IMR-90 (cell line): ENCODE measurements around the gene SCN4A.

Experiments used
- BHLHE40 ChIP-seq: fragments of 150-350 bp; IDR thresholded peaks from 2 replicates; pipeline ENCODE4 v1.6.1; 2016; ENCODE audit warnings: mild to moderate bottlenecking, low read depth, low read length
- CEBPB ChIP-seq: IDR thresholded peaks from 2 replicates; pipeline ENCODE4 v1.6.1; 2012; ENCODE audit warnings: low read depth, low read length, improper control_type of control experiment
- CHD1 ChIP-seq: IDR thresholded peaks from 2 replicates; pipeline ENCODE4 v1.6.1; 2012; ENCODE audit warnings: low read depth, low read length, improper control_type of control experiment
- CTCF ChIP-seq: conservative IDR thresholded peaks from 2 replicates; pipeline ENCODE4 v1.5.1; 2012; ENCODE audit warnings: mild to moderate bottlenecking, low read depth, low read length, improper control_type of control experiment
- ELK1 ChIP-seq: fragments of 150-350 bp; IDR thresholded peaks from 2 replicates; pipeline ENCODE4 v1.6.1; 2016; ENCODE audit warnings: low read depth, mild to moderate bottlenecking, low read length, moderate library complexity, borderline replicate concordance
- MAFK ChIP-seq: IDR thresholded peaks from 2 replicates; pipeline ENCODE4 v1.6.1; 2012; ENCODE audit warnings: low read depth, low read length, improper control_type of control experiment
- MAZ ChIP-seq: IDR thresholded peaks from 2 replicates; pipeline ENCODE4 v1.6.1; 2012; ENCODE audit warnings: low read depth, mild to moderate bottlenecking, low read length, improper control_type of control experiment, moderate library complexity, borderline replicate concordance
- MXI1 ChIP-seq: IDR thresholded peaks from 2 replicates; pipeline ENCODE4 v1.6.1; 2012; ENCODE audit warnings: low read depth, mild to moderate bottlenecking, low read length, moderate library complexity, borderline replicate concordance
- NFE2L2 ChIP-seq: fragments of 150-350 bp; IDR thresholded peaks from 2 replicates; pipeline ENCODE4 v1.6.1; 2016; ENCODE audit warnings: low read depth, mild to moderate bottlenecking, low read length
- POLR2A ChIP-seq: IDR thresholded peaks from 2 replicates; pipeline ENCODE4 v1.6.1; 2012; ENCODE audit warnings: mild to moderate bottlenecking, low read depth, low read length
- RCOR1 ChIP-seq: IDR thresholded peaks from 2 replicates; pipeline ENCODE4 v1.6.1; 2012; ENCODE audit warnings: mild to moderate bottlenecking, low read length, improper control_type of control experiment; ENCODE audit not compliant: insufficient replicate concordance
- RFX5 ChIP-seq: IDR thresholded peaks from 2 replicates; pipeline ENCODE4 v1.8.0; 2012; ENCODE audit warnings: low read depth, mild to moderate bottlenecking, low read length, moderate library complexity
- SMC3 ChIP-seq: fragments of 150-350 bp; IDR thresholded peaks from 2 replicates; pipeline ENCODE4 v1.6.1; 2016; ENCODE audit warnings: low read depth, mild to moderate bottlenecking, antibody characterized with exemption, low read length, moderate library complexity
- USF2 ChIP-seq: fragments of 150-350 bp; IDR thresholded peaks from 2 replicates; pipeline ENCODE4 v1.6.1; 2017; ENCODE audit warnings: mild to moderate bottlenecking, antibody characterized with exemption, low read length, low read depth

- TF ChIP-seq CTCF, result peak; percentile 86
- TF ChIP-seq RCOR1, result no peak
- TF ChIP-seq RFX5, result no peak
- TF ChIP-seq POLR2A, result no peak
- no peak for TF ChIP-seq USF2
- TF ChIP-seq ELK1, result no peak
- no peak for TF ChIP-seq CHD1
- TF ChIP-seq CEBPB, result no peak
- TF ChIP-seq MAFK, result 0 out of 2 replicates have a peak, but pooled peaks have one; percentile 6
- peak; percentile 74 for TF ChIP-seq SMC3
- no peak for TF ChIP-seq MXI1
- no peak for TF ChIP-seq NFE2L2
- TF ChIP-seq MAZ, result no peak
- no peak for TF ChIP-seq BHLHE40
Observed at GRCh38 chr17:63919311-63919723, 53.4 kb downstream of the SCN4A start.
